ENCODE data around the gene AP4M1.

- TF ChIP-seq CTCF (IDR thresholded peaks at IDR 0.05) (no peak), POLR2A (IDR thresholded peaks at IDR 0.05) (no peak)
Observed at GRCh38 chr7:100132126-100132525, 30.7 kb downstream of the AP4M1 start.

Data from breast epithelium (tissue), 3 donors.